ENCODE measurements around the gene USPL1.

GRCh38 chr13:30623392-30623791, 5.7 kb downstream of the USPL1 start:
- TF ChIP-seq YY1 (IDR thresholded peaks at IDR 0.05; ENCODE audit: insufficient read depth, insufficient read length) (no peak), ZNF274 (IDR thresholded peaks at IDR 0.05; ENCODE audit: low read depth, low read length) (no peak), SUZ12 (IDR thresholded peaks at IDR 0.05; ENCODE audit: extremely low read depth, insufficient read depth, insufficient read length) (no peak)
